ENCODE measurements around the gene VTI1A. TPM values are rescaled to one million over a fixed set of nuclear protein-coding genes. Genes with fewer than 3 reads are reported as not detected.
"Not testable (repeated sequence)": the region's sequence is repeated elsewhere in the genome, so short reads cannot be mapped to it uniquely, and the experiment has no call there.

The VTI1A gene
- polyA plus RNA-seq, 2 of the 4 experiments (the other 2 are of a cell fraction), result 17.0 to 25.3 TPM

DNA sequence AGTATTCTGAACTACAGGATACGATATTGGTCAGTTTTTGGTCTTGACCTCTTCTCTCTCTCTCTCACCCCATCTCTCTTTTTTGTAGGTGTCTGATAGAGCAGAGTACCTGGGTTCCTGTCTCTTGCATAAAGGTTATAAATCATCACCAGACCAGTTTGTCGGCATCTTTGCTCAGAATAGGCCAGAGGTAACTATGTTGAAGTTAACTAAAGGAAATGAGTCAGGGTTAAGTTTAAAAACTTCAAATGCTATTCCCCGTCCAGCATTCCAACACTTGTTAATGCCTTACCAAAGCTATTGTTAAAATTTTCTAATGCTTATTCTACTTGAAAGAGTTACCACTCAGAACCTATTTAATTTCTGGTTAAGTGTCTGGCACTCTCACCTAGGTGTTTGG, 42.4 kb upstream of the VTI1A start:
- ATAC-seq (no peak), FAIRE-seq (no peak), DNase-seq (ENCODE audit: low read depth in 1 of 2, low spot score in 1 of 2) (no peak)
- H3K4me1 ChIP-seq, result no peaks in the 10 kb centered on the region
- no peaks in the 10 kb centered on the region for H3K9me3 ChIP-seq
- ChIA-PET POLR2A (no interaction called here), CTCF (interaction anchor here (0.5 kb wide), 1 partner anchor 45 kb away, joined by 3 read pairs; no protein-coding TSS in a partner anchor)
- H3K27ac ChIP-seq, result no peak overlapping the region
- H3K4me2 ChIP-seq, result no peak overlapping the region
- H3K4me3 ChIP-seq, result no peak overlapping the region
- WGBS (ENCODE audit: missing lambda C conversion rate), result 23% methylated on average over 3 of the region's 3 CpGs
- no peak for TF ChIP-seq RARB (CRISPR knock-in tag; IDR thresholded peaks at IDR 0.05)
- no peak for TF ChIP-seq POLR2AphosphoS2 (conservative IDR thresholded peaks at IDR 0.05; ENCODE audit: low read length)
- TF ChIP-seq, protein P1, sequence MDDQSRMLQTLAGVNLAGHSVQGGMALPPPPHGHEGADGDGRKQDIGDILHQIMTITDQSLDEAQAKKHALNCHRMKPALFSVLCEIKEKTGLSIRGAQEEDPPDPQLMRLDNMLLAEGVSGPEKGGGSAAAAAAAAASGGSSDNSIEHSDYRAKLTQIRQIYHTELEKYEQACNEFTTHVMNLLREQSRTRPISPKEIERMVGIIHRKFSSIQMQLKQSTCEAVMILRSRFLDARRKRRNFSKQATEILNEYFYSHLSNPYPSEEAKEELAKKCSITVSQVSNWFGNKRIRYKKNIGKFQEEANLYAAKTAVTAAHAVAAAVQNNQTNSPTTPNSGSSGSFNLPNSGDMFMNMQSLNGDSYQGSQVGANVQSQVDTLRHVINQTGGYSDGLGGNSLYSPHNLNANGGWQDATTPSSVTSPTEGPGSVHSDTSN (IDR thresholded peaks at IDR 0.05), result no peak
- TF ChIP-seq JUNB (IDR thresholded peaks at IDR 0.05), result no peak
- no peak for TF ChIP-seq EHF (CRISPR knock-in tag; IDR thresholded peaks at IDR 0.05)
- TF ChIP-seq, protein P2, sequence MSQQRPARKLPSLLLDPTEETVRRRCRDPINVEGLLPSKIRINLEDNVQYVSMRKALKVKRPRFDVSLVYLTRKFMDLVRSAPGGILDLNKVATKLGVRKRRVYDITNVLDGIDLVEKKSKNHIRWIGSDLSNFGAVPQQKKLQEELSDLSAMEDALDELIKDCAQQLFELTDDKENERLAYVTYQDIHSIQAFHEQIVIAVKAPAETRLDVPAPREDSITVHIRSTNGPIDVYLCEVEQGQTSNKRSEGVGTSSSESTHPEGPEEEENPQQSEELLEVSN (IDR thresholded peaks at IDR 0.05; ENCODE audit: borderline replicate concordance, low read depth), result no peak
- no peak for TF ChIP-seq HOXA7 (CRISPR knock-in tag; IDR thresholded peaks at IDR 0.05)
- TF ChIP-seq, protein P3, sequence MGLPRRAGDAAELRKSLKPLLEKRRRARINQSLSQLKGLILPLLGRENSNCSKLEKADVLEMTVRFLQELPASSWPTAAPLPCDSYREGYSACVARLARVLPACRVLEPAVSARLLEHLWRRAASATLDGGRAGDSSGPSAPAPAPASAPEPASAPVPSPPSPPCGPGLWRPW (IDR thresholded peaks at IDR 0.05), result no peak
- no peak for TF ChIP-seq ZC3H11A (IDR thresholded peaks at IDR 0.05)
- TF ChIP-seq, protein P4, sequence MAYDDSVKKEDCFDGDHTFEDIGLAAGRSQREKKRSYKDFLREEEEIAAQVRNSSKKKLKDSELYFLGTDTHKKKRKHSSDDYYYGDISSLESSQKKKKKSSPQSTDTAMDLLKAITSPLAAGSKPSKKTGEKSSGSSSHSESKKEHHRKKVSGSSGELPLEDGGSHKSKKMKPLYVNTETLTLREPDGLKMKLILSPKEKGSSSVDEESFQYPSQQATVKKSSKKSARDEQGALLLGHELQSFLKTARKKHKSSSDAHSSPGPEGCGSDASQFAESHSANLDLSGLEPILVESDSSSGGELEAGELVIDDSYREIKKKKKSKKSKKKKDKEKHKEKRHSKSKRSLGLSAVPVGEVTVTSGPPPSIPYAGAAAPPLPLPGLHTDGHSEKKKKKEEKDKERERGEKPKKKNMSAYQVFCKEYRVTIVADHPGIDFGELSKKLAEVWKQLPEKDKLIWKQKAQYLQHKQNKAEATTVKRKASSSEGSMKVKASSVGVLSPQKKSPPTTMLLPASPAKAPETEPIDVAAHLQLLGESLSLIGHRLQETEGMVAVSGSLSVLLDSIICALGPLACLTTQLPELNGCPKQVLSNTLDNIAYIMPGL (CRISPR knock-in tag; IDR thresholded peaks at IDR 0.05; ENCODE audit: borderline replicate concordance), result no peak
- TF ChIP-seq TP53 (CRISPR knock-in tag; IDR thresholded peaks at IDR 0.05), result no peak

DNA sequence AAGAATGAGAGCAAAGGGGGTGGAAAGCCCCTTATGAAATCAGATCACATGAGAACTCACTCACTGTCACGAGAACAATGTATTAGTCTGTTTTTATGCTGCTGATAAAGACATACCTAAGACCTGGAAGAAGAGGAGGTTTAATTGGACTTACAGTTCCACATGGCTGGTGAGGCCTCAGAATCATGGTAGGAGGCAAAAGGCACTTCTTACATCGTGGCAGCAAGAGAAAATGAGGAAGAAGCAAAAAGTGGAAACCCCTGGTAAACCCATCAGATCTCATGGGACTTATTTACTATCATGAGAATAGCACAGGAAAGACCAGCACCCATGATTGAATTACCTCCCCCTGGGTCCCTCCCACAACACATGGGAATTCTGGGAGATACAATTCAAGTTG, 40.2 kb upstream of the VTI1A start:
- H3K4me2 ChIP-seq; DNase-seq (ENCODE audit: low read depth in 1 of 2, low spot score in 1 of 2); CTCF ChIA-PET; POLR2A ChIA-PET; H3K27ac ChIP-seq; H3K4me3 ChIP-seq; H3K9me3 ChIP-seq; ATAC-seq; FAIRE-seq; H3K4me1 ChIP-seq: not testable (repeated sequence)
- 16% methylated on average over 2 of the region's 2 CpGs for WGBS (ENCODE audit: missing lambda C conversion rate)

DNA sequence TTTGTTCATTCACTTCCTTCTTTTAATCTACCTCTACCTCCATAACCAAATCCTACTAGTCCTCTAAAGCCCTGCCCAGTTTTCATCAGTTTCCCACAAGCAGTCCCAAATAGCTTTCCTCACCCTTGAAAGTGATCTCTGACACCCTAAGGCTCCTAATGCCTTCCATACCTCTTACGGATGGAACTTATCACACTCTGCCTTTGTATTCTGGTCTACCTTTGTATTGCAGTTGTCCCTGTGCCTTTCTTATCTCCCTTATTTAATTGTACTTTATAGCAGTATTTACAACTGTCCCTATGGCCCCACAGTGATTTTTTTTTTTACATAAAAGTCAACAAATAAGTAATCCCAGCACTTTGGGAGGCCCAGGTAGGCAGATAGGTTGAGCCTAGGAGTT, 39.3 kb upstream of the VTI1A start:
- Histone ChIP-seq H3K4me3 (no peak overlapping the region), H3K4me1 (no peaks in the 10 kb centered on the region), H3K9me3 (no peaks in the 10 kb centered on the region), H3K27ac (no peak overlapping the region), H3K4me2 (no peak overlapping the region)
- CTCF ChIA-PET, result no interaction called here
- WGBS (ENCODE audit: missing lambda C conversion rate), result 76% methylated on average over 1 of the region's 1 CpG
- FAIRE-seq, result no peak
- ATAC-seq, result no peak
- no peak for DNase-seq (ENCODE audit: low read depth in 1 of 2, low spot score in 1 of 2)
- POLR2A ChIA-PET, result no interaction called here
- TF ChIP-seq ZC3H11A (IDR thresholded peaks at IDR 0.05), result no peak
- no peak for TF ChIP-seq KDM1A (IDR thresholded peaks at IDR 0.05; ENCODE audit: low read depth)
- TF ChIP-seq, protein P3 (IDR thresholded peaks at IDR 0.05), result no peak
- no peak for TF ChIP-seq CHD2 (IDR thresholded peaks at IDR 0.05; ENCODE audit: low read length, partially characterized antibody)

DNA sequence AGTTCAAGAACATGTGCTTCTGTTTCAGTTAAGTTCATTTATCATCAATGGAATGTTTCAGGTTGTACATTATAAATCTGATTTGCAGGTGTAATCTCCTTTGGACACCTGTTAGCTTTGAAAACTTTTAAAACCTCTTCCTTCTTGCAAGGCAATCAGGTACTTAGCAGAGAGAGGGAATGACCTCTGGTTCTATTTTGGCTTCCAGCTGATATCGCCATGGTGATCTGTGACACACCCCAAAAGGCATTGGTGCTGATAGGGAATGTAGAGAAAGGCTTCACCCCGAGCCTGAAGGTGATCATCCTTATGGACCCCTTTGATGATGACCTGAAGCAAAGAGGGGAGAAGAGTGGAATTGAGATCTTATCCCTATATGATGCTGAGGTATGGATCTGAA, 37.7 kb upstream of the VTI1A start:
- Histone ChIP-seq H3K4me1 (no peaks in the 10 kb centered on the region), H3K9me3 (no peaks in the 10 kb centered on the region), H3K27ac (no peak overlapping the region), H3K4me2 (no peak overlapping the region), H3K4me3 (no peak overlapping the region)
- no peak for ATAC-seq
- DNase-seq (ENCODE audit: low read depth in 1 of 2, low spot score in 1 of 2), result no peak
- FAIRE-seq, result no peak
- ChIA-PET POLR2A (no interaction called here), CTCF (interaction anchor here (0.9 to 1.0 kb wide), 2 partner anchors 25 to 26 kb away, joined by 3 to 4 read pairs; no protein-coding TSS in a partner anchor)
- TF ChIP-seq HEYL (CRISPR knock-in tag; IDR thresholded peaks at IDR 0.05) (no peak), EP300 (IDR thresholded peaks at IDR 0.05) (no peak)
- TF ChIP-seq, protein P5, sequence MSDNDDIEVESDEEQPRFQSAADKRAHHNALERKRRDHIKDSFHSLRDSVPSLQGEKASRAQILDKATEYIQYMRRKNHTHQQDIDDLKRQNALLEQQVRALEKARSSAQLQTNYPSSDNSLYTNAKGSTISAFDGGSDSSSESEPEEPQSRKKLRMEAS (IDR thresholded peaks at IDR 0.05), result no peak
- WGBS (ENCODE audit: missing lambda C conversion rate), result 13% methylated on average over 2 of the region's 2 CpGs

Data from A549 (cell line).